Kidney epithelial cell (primary cell): Measurements from ENCODE around the gene PLA2R1. TPM values are rescaled to one million over a fixed set of nuclear protein-coding genes. Genes with fewer than 3 reads are reported as not detected.
"Not testable (repeated sequence)": the region's sequence is repeated elsewhere in the genome, so short reads cannot be mapped to it uniquely, and the experiment has no call there.

Experiments used
- DNase-seq: peaks from one replicate; pipeline ENCODE4 v3.0.0-alpha.2; 2010; ENCODE audit warnings: low read depth
- H3K27me3 ChIP-seq: 2 replicates; pipeline ENCODE4 v1.6.0; 2011; ENCODE audit warnings: low read length; ENCODE audit not compliant: control insufficient read depth, insufficient read depth
- H3K36me3 ChIP-seq: 2 replicates; pipeline ENCODE4 v1.5.1; 2011; ENCODE audit warnings: low read length; ENCODE audit not compliant: control insufficient read depth, insufficient read depth
- H3K4me3 ChIP-seq: 2 replicates; pipeline ENCODE4 v1.5.1; 2011; ENCODE audit warnings: low read depth, mild to moderate bottlenecking, control low read depth, low read length
- CTCF ChIP-seq: IDR thresholded peaks from 2 replicates; pipeline ENCODE4 v1.5.1; 2011; ENCODE audit warnings: mild to moderate bottlenecking, moderate library complexity, low read length, control low read depth, inconsistent platforms; ENCODE audit not compliant: insufficient read depth, poor library complexity, severe bottlenecking
- total RNA-seq: library from RNA; depleted of rRNA; stranded (reverse); fragments of >200 nt; gene quantifications from 2 replicates; pipeline ENCODE4 v1.2.3, GENCODE V29; 2015

PLA2R1 gene
- total RNA-seq, 1 donor from 2014 or later = 3.6 TPM

DNA sequence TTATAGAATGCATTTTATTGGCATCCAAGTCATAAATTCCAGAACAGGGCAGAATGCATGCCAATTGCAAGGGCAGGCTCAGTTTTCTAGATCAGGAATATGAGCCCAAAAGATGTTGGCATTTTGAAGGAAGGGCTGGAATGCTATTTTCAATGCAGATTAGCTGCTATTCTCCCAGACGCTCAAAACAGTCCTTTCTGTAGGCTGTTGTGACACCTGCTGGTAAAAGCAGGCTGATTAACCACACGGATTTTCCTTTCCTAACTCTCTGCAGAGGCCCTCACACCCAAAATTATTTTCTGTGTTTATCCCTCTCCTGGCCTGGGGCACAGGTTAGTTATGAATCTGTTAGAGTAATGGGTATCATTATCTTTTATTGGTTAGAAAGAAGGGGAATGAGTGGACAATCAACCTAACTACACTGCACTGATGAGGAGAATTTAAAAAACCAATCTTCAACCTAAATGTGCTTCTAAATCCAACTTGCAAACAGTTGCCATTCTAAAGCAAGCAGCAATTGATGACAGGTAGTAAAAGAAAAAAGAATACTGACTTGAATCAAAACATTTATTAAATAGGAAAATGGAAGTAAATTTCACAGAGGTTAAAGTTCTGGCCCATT lies 94.0 kb downstream of the PLA2R1 start:
- TF ChIP-seq CTCF = peak; percentile 51
- DNase-seq = no peak
- Histone ChIP-seq H3K4me3 (no peak overlapping the region), H3K27me3 (no peaks in the 10 kb centered on the region), H3K36me3 (no peaks in the 10 kb centered on the region)

- Histone ChIP-seq H3K27me3 (no peaks in the 10 kb centered on the region), H3K36me3 (no peaks in the 10 kb centered on the region), H3K4me3 (no peak overlapping the region)
- TF ChIP-seq CTCF = no peak
- DNase-seq = no peak
Observed at GRCh38 chr2:159963700-159964099, 98.7 kb downstream of the PLA2R1 start.

- H3K36me3 ChIP-seq, H3K27me3 ChIP-seq, DNase-seq: not testable (repeated sequence)
Observed at GRCh38 chr2:159962513-159962912, 99.9 kb downstream of the PLA2R1 start.

GRCh38 chr2:159961451-159961850 lies 101.0 kb downstream of the PLA2R1 start:
- no peaks in the 10 kb centered on the region for H3K27me3 ChIP-seq
- H3K4me3 ChIP-seq = no peak overlapping the region
- TF ChIP-seq CTCF = no peak
- DNase-seq = no peak
- H3K36me3 ChIP-seq = no peaks in the 10 kb centered on the region

More at GRCh38 chr2:159962513-159962912, 99.9 kb downstream of the PLA2R1 start:
- H3K4me3 ChIP-seq = not testable (repeated sequence)

DNA sequence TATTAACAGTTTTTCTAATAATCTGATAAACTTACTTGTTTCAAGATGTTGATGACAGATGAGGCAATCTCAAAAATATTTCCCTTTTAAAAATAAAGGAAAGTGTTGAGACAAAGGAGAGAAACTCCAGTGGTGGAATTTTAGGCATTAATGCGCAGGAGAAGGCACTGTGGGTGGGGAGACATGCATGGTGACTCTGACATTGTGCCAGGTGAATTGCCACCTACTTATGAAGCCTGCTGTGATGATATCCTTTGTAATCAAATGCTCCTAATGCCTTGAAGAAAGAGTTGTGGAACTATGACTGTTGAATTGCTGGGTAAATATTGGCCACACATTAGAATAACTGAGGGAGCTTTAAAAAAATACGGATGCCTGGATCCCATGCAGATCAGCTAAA lies 101.4 kb downstream of the PLA2R1 start:
- DNase-seq = no peak
- no peak for TF ChIP-seq CTCF

GRCh38 chr2:159960414-159960813 lies 102.0 kb downstream of the PLA2R1 start:
- no peaks in the 10 kb centered on the region for H3K36me3 ChIP-seq
- no peak overlapping the region for H3K4me3 ChIP-seq
- H3K27me3 ChIP-seq = no peaks in the 10 kb centered on the region
- TF ChIP-seq CTCF = no peak
- DNase-seq = peak; percentile 65

More for the DNA sequence above, 101.4 kb downstream of the PLA2R1 start:
- Histone ChIP-seq H3K4me3 (no peak overlapping the region), H3K36me3 (no peaks in the 10 kb centered on the region), H3K27me3 (no peaks in the 10 kb centered on the region)
